Uterus (tissue), 4 donors: ENCODE measurements around the gene SCARF2. TPM values are rescaled to one million over a fixed set of nuclear protein-coding genes. Genes with fewer than 3 reads are reported as not detected.
"Not testable (repeated sequence)": the region's sequence is repeated elsewhere in the genome, so short reads cannot be mapped to it uniquely, and the experiment has no call there.

Experiments
- DNase-seq, 2 donors: peaks; one replicate each; pipeline ENCODE4 v3.0.0-alpha.2; 2019 to 2020
- H3K27ac ChIP-seq, 2 donors: fragments of 200-600 bp; sonication (generic); 1 replicate in 1 of 2; 2 replicates in 1 of 2; pipeline ENCODE4 v1.5.1; 2016 to 2018
- H3K27me3 ChIP-seq, 2 donors: fragments of 200-600 bp; sonication (generic); one replicate each; pipeline ENCODE4 v1.5.1; 2018 to 2019; ENCODE audit warnings: control low read depth in 1 of 2
- H3K36me3 ChIP-seq, 2 donors: fragments of 200-600 bp; sonication (generic); one replicate each; pipeline ENCODE4 v1.5.1; 2019; ENCODE audit warnings: control low read depth in 1 of 2
- H3K4me1 ChIP-seq, 2 donors: fragments of 200-600 bp; sonication (generic); one replicate each; pipeline ENCODE4 v1.5.1; 2018 to 2019; ENCODE audit warnings: control low read depth in 1 of 2
- H3K4me3 ChIP-seq, 2 donors: fragments of 200-600 bp; sonication (generic); 1 replicate in 1 of 2; 2 replicates in 1 of 2; pipeline ENCODE4 v1.5.1; 2018 to 2019; ENCODE audit warnings: mild to moderate bottlenecking in 1 of 2
- H3K9me3 ChIP-seq, 2 donors: fragments of 200-600 bp; sonication (generic); one replicate each; pipeline ENCODE4 v1.5.1; 2019; ENCODE audit warnings: control low read depth in 1 of 2
- CTCF ChIP-seq, 4 experiments: fragments of 200-600 bp in 2 of 4; fragments of 450-650 bp in 2 of 4; sonication (generic) in 2 of 4; IDR thresholded peaks; one replicate each; pipeline ENCODE4 v1.5.1; 2016 to 2019; ENCODE audit warnings: antibody characterized with exemption in 4 of 4, mild to moderate bottlenecking in 2 of 4, moderate library complexity in 1 of 4
- POLR2A ChIP-seq, 2 donors: fragments of 450-650 bp; IDR thresholded peaks; one replicate each; pipeline ENCODE4 v1.6.1; 2016; ENCODE audit warnings: antibody characterized with exemption in 2 of 2, mild to moderate bottlenecking in 1 of 2, moderate library complexity in 1 of 2
- intact Hi-C: fragments of 100-400 bp; cut with DNase I; formaldehyde crosslinking; loops from one replicate; pipeline ENCODE4 v1.15.1; 2023; ENCODE audit warnings: low total_unique reads
- total RNA-seq, 4 donors: library from RNA; depleted of rRNA in 3 of 4; stranded (reverse); fragments of >200 nt in 3 of 4; gene quantifications; one replicate each; pipeline versions ENCODE4 v1.1.0 to v1.2.4, GENCODE V29; 2014 to 2023
- donor health status: DM: yes; HTN: yes; CAD: no.

Gene SCARF2
- total RNA-seq, 4 donors from 2014 or later, result 22.9 to 84.5 (median 30.1) TPM

GRCh38 chr22:20384171-20384570, 53.5 kb downstream of the SCARF2 start:
- no peaks in the 10 kb centered on the region for H3K27me3 ChIP-seq
- H3K27ac ChIP-seq, result no peak overlapping the region
- H3K4me3 ChIP-seq, result no peak overlapping the region
- H3K36me3 ChIP-seq, result no peaks in the 10 kb centered on the region
- DNase-seq, result no peak
- intact Hi-C loops, result no loop called here
- no peaks in the 10 kb centered on the region for H3K9me3 ChIP-seq
- no peaks in the 10 kb centered on the region for H3K4me1 ChIP-seq
- TF ChIP-seq POLR2A (IDR thresholded peaks at IDR 0.05) (no peak), CTCF (IDR thresholded peaks at IDR 0.05) (no peak)

GRCh38 chr22:20383538-20383937, 54.1 kb downstream of the SCARF2 start:
- no peak for DNase-seq
- TF ChIP-seq POLR2A (IDR thresholded peaks at IDR 0.05) (no peak), CTCF (IDR thresholded peaks at IDR 0.05) (no peak)
- H3K9me3 ChIP-seq, result no peaks in the 10 kb centered on the region
- no peak overlapping the region for H3K27ac ChIP-seq
- no peaks in the 10 kb centered on the region for H3K27me3 ChIP-seq
- H3K4me3 ChIP-seq, result no peak overlapping the region
- intact Hi-C loops, result no loop called here
- no peaks in the 10 kb centered on the region for H3K4me1 ChIP-seq
- H3K36me3 ChIP-seq, result no peaks in the 10 kb centered on the region

DNA sequence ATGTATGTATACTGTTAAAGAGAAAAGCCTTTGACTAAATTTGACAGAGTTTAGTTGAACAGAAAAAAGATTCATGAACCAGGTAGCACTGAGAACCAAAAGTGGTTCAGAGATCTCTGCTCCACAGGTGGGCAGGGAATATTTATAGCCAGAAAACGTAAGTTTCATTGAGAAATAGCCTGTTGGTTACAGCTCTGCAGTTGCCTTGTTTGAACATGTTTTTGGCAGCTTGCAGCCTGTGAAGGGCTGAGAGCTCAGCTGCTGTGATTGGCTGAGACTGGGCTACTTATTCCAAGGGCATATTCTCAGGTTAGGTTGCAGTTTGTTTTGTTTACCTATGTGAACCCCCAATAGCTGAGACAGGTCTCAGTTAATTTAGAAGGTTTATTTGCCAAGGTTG, 57.1 kb downstream of the SCARF2 start:
- Histone ChIP-seq H3K27ac (no peak overlapping the region), H3K4me3 (no peak overlapping the region), H3K36me3 (no peaks in the 10 kb centered on the region), H3K4me1 (no peaks in the 10 kb centered on the region), H3K9me3 (no peaks in the 10 kb centered on the region), H3K27me3 (no peaks in the 10 kb centered on the region)
- intact Hi-C loops, result no loop called here
- TF ChIP-seq CTCF (IDR thresholded peaks at IDR 0.05) (no peak), POLR2A (IDR thresholded peaks at IDR 0.05) (no peak)
- DNase-seq, result no peak

GRCh38 chr22:20378684-20379083, 58.9 kb downstream of the SCARF2 start:
- H3K4me3 ChIP-seq, H3K27ac ChIP-seq, H3K27me3 ChIP-seq, H3K4me1 ChIP-seq, H3K36me3 ChIP-seq, DNase-seq, H3K9me3 ChIP-seq, intact Hi-C loops: not testable (repeated sequence)

GRCh38 chr22:20378110-20378509, 59.5 kb downstream of the SCARF2 start:
- TF ChIP-seq CTCF (IDR thresholded peaks at IDR 0.05) (no peak), POLR2A (IDR thresholded peaks at IDR 0.05) (no peak)
- intact Hi-C loops, result no loop called here
- no peaks in the 10 kb centered on the region for H3K4me1 ChIP-seq
- H3K36me3 ChIP-seq, result no peaks in the 10 kb centered on the region
- DNase-seq, result no peak
- H3K4me3 ChIP-seq, result no peak overlapping the region
- H3K9me3 ChIP-seq, result peaks cover 0 to 2% of the 10 kb centered on the region in 2 donors
- H3K27ac ChIP-seq, result no peak overlapping the region
- H3K27me3 ChIP-seq, result no peaks in the 10 kb centered on the region

GRCh38 chr22:20376983-20377382, 60.6 kb downstream of the SCARF2 start:
- not testable (repeated sequence) for H3K27me3 ChIP-seq

DNA sequence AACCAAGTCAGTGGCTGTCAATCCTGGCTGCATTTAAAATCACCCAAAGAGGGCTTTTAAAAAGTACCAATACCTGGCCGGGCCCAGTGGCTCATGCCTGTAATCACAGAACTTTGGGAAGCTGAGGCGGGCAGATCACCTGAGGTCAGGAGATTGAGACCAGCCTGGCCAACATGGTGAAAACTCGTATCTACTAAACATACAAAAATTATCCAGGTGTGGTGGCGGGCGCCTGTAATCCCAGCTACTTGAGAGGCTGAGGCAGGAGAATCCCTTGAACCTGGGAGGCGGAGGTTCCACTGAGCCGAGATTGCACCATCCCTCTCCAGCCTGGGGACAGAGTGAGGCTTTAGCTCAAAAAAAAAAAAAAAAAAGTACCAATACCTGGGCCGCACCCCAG, 61.3 kb downstream of the SCARF2 start:
- DNase-seq, H3K36me3 ChIP-seq, H3K4me1 ChIP-seq, H3K27me3 ChIP-seq, H3K27ac ChIP-seq, H3K9me3 ChIP-seq, intact Hi-C loops, H3K4me3 ChIP-seq: not testable (repeated sequence)

More at GRCh38 chr22:20376983-20377382, 60.6 kb downstream of the SCARF2 start:
- H3K9me3 ChIP-seq, intact Hi-C loops, H3K4me3 ChIP-seq, H3K27ac ChIP-seq, H3K4me1 ChIP-seq, H3K36me3 ChIP-seq, DNase-seq: not testable (repeated sequence)
